HL-60 (cell line): Measurements from ENCODE around the gene DLG5.

Source experiments
- DNase-seq, 2 experiments: peaks; one replicate each; pipeline ENCODE4 v3.0.0-alpha.2; 2010 to 2020; ENCODE audit warnings: low read depth in 1 of 2, low spot score in 1 of 2
- H3K27ac ChIP-seq: fragments of 250-450 bp; sonication (Bioruptor Pico); replicated peaks from 2 replicates; pipeline ENCODE4 v1.5.1; 2020; ENCODE audit warnings: mild to moderate bottlenecking, moderate library complexity
- H3K27me3 ChIP-seq: fragments of 250-450 bp; sonication (Bioruptor Pico); 2 replicates; pipeline ENCODE4 v1.5.1; 2021; ENCODE audit warnings: mild to moderate bottlenecking, moderate library complexity; ENCODE audit not compliant: insufficient read depth, poor library complexity, severe bottlenecking
- H3K4me3 ChIP-seq: replicated peaks from 2 replicates; pipeline ENCODE4 v1.5.1; 2011; ENCODE audit warnings: mild to moderate bottlenecking, control low read depth, low read length; ENCODE audit not compliant: insufficient read depth
- CTCF ChIP-seq: IDR thresholded peaks from one replicate; pipeline ENCODE4 v1.5.1; 2011; ENCODE audit warnings: low read length, control low read depth, inconsistent platforms; ENCODE audit not compliant: insufficient read depth
- GABPA ChIP-seq: IDR thresholded peaks from 2 replicates; pipeline ENCODE4 v1.6.1; 2012; ENCODE audit warnings: low read depth
- POLR2AphosphoS5 ChIP-seq: IDR thresholded peaks from 2 replicates; pipeline ENCODE4 v1.6.1; 2012; ENCODE audit warnings: low read depth
- SPI1 ChIP-seq: IDR thresholded peaks from 2 replicates; pipeline ENCODE4 v1.6.1; 2012; ENCODE audit warnings: low read depth, mild to moderate bottlenecking, borderline replicate concordance
- TF ChIP-seq, protein P1 (sequence below): IDR thresholded peaks from 2 replicates; pipeline ENCODE4 v1.6.1; 2012; ENCODE audit warnings: low read depth; ENCODE audit not compliant: insufficient replicate concordance

Gene DLG5

DNA sequence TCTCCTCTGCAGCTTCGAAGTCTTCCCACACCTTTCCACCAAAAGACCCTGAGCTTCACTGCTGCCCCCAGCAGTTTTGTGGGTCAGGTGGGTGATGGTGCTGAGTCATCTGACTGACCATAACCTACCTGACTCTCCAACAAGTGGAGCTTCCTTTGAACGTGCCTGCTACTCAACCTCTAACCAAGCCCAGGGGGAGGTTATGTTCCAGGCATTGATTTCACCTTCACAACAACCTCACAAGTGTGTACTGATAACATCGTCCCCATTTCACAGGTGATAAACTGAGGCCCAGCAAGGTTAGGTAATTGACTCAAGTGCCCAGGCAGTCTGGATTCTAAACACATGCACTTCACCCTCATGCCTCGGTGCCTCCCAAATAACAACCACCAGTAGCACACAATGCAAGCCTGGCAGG is 66.7 kb downstream of the DLG5 start:
- DNase-seq, result no peak
- H3K27ac ChIP-seq, result no peak overlapping the region
- no peak overlapping the region for H3K4me3 ChIP-seq
- TF ChIP-seq CTCF (no peak), SPI1 (no peak), POLR2AphosphoS5 (no peak), GABPA (no peak)
- TF ChIP-seq, protein P1, sequence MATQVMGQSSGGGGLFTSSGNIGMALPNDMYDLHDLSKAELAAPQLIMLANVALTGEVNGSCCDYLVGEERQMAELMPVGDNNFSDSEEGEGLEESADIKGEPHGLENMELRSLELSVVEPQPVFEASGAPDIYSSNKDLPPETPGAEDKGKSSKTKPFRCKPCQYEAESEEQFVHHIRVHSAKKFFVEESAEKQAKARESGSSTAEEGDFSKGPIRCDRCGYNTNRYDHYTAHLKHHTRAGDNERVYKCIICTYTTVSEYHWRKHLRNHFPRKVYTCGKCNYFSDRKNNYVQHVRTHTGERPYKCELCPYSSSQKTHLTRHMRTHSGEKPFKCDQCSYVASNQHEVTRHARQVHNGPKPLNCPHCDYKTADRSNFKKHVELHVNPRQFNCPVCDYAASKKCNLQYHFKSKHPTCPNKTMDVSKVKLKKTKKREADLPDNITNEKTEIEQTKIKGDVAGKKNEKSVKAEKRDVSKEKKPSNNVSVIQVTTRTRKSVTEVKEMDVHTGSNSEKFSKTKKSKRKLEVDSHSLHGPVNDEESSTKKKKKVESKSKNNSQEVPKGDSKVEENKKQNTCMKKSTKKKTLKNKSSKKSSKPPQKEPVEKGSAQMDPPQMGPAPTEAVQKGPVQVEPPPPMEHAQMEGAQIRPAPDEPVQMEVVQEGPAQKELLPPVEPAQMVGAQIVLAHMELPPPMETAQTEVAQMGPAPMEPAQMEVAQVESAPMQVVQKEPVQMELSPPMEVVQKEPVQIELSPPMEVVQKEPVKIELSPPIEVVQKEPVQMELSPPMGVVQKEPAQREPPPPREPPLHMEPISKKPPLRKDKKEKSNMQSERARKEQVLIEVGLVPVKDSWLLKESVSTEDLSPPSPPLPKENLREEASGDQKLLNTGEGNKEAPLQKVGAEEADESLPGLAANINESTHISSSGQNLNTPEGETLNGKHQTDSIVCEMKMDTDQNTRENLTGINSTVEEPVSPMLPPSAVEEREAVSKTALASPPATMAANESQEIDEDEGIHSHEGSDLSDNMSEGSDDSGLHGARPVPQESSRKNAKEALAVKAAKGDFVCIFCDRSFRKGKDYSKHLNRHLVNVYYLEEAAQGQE, result no peak
- H3K27me3 ChIP-seq, result no peaks in the 10 kb centered on the region

GRCh38 chr10:77859200-77859864 is 67.2 kb downstream of the DLG5 start:
- TF ChIP-seq, protein P1, result no peak
- no peak for TF ChIP-seq POLR2AphosphoS5
- no peak for DNase-seq
- no peaks in the 10 kb centered on the region for H3K27me3 ChIP-seq
- no peak overlapping the region for H3K4me3 ChIP-seq
- no peak overlapping the region for H3K27ac ChIP-seq

DNA sequence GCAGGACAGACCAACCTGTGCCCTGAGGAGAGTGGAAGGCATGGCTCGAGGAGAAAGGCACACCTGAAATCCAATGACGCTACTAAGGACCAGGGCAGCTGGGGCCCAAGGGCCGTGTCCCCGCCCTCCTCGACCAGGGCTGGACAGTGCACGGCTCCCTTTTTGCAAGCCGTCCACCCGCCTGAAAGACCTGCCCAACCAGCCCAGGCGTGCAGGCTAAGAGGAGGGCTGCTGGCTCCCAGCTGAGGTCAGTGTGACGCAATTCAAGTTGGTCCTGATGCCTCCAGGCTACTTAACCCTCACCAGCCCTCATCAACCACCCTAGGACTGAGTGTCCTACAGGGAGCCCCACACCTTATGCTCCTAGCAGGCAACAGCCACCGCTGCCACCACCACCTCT is 69.3 kb downstream of the DLG5 start:
- no peak for DNase-seq
- Histone ChIP-seq H3K27me3 (no peaks in the 10 kb centered on the region), H3K27ac (no peak overlapping the region), H3K4me3 (no peak overlapping the region)
- TF ChIP-seq POLR2AphosphoS5, result no peak
- TF ChIP-seq GABPA, result no peak
- TF ChIP-seq, protein P1, result no peak
- TF ChIP-seq CTCF, result no peak
- no peak for TF ChIP-seq SPI1

DNA sequence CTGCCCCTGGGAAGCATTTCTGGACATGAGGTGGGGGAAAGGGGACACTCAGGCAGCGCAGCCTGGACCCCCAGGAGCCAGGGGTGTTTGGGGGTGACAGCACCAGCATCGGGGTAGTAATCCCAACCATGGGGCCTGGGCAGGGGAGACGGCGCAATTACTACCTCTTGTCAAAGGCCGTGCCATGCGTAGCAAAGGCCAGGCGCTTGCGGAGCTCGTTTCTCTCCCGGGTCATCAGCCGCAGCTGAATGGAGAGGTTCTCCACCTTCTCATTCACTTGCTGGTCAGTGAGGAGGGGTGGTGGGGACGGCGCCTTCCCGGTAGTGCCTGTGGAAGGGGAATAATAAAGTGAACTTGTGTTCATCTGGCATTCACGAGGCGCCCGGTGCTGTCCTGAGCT is 70.0 kb downstream of the DLG5 start:
- TF ChIP-seq POLR2AphosphoS5 (no peak), GABPA (no peak), CTCF (no peak), SPI1 (no peak)
- TF ChIP-seq, protein P1, result no peak
- Histone ChIP-seq H3K27ac (no peak overlapping the region), H3K27me3 (no peaks in the 10 kb centered on the region)

More for the DNA sequence above, 70.0 kb downstream of the DLG5 start:
- H3K4me3 ChIP-seq, result no peak overlapping the region
- DNase-seq, result no peak
